SH-SY5Y (cell line): Measurements from ENCODE around the gene RPL10.

Experiments used
- GATA2 ChIP-seq: IDR thresholded peaks from 2 replicates; pipeline ENCODE4 v1.6.1; 2011; ENCODE audit warnings: mild to moderate bottlenecking, low read depth, low read length
- GATA3 ChIP-seq: IDR thresholded peaks from 2 replicates; pipeline ENCODE4 v1.6.1; 2011; ENCODE audit warnings: low read depth, mild to moderate bottlenecking, low read length, moderate library complexity

- TF ChIP-seq GATA3 (no peak), GATA2 (no peak)
Measured at GRCh38 chrX:154413142-154413541, 15.0 kb downstream of the RPL10 start.
